Hematopoietic multipotent progenitor cell treated with erythropoietin and hydrocortisone succinate and interleukin-3 and kit ligand, for 8 days (in vitro differentiated cells): Measurements from ENCODE around the gene UNC45A.

ENCODE experiments used
- DNase-seq: peaks from one replicate; pipeline ENCODE4 v3.0.0-alpha.2; 2015

The UNC45A gene

DNA sequence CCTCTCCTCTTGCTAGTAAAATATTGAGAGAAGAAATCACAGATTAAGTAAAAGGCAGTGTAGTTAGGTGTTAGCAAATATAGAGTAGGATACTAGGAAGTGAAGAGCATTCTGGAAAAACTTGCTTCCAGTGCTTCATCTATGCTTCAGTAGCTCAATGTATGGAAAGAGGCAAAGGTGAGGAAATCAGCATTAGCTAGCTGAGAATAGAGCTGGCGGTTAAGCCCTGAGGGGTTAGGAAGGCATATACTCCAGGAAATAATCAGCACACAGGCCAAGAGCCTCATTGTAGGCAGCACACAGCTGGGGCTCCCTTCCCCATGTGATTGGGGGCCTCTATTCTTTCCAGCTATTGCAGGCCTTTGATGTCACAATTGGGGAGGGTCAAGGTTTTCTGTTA is 33.3 kb downstream of the UNC45A start:
- DNase-seq, result no peak

- no peak for DNase-seq
Observed at GRCh38 chr15:90970274-90970673, 35.2 kb downstream of the UNC45A start.

DNA sequence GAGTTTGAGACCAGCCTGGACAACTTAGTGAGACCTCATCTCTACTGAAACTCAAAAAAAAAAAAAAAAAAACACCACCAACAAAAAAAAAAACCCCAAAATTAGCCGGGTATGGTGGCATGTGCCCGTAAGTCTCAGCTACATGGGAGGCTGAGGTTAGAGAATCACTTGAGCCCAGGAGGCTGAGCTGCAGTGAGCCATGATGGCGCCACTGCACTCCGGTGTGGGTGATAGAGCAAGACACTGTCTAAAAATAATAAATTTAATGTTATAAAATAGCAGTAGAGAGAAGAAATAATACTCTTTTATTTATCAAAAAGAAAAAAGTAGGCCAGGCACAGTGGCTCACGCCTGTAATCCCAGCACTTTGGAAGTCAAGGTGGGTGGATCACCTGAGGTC is 37.0 kb downstream of the UNC45A start:
- DNase-seq, result no peak

GRCh38 chr15:90974216-90974615 is 39.1 kb downstream of the UNC45A start:
- DNase-seq, result no peak

GRCh38 chr15:90979582-90979981 is 44.5 kb downstream of the UNC45A start:
- no peak for DNase-seq

DNA sequence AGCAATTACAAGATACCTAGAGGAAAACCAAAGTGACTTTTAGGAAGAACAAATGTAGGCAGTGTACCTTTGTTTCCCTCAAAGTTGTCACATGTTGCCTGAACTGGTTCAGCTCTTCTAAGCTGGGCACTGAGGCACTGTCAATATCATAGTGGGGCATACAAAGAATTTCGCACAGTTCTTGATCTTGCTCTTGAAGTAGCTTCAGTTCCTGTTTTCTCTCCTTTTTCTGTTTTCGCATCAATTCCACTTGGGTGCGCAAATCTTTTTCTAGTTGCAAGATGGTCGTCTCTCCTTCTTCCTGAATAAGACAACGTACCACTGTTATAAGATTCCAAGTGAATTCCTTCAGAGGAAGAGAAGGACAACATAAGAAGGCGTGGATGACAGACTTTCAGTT is 46.6 kb downstream of the UNC45A start:
- DNase-seq, result no peak

GRCh38 chr15:90982135-90982534 is 47.0 kb downstream of the UNC45A start:
- no peak for DNase-seq

DNA sequence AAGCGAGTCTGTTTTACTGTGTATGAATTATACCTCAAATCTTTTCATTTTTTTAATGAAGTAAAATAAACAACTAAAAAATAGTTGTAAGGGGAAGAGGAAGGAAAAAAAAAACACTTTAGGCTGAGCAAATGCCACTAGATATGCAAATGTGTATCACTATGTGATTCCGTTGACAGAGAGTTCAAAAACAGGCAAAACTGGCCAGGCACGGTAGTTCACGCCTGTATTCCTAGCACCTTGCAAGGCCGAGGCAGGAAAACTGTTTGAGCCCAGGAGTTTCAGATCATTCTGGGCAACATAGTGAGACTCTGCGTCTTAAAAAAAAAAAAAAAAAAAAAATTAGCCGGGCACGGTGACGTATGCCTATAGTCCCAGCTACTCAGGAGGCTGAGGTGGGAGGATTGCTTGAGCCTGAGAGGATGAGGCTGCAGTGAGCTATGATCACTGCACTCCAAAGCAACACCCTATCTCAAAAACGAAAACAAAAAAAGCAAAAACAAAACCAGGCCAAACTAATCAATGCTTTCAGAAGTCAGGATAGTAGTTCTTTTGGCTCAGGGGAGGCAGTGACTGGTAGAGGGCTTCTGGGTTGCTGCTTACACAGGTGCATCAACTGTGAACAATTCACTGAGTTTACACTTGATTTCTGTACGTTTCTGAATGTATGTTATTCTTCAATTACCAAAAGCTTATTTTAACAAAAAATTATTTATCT is 51.9 kb downstream of the UNC45A start:
- DNase-seq, result no peak

DNA sequence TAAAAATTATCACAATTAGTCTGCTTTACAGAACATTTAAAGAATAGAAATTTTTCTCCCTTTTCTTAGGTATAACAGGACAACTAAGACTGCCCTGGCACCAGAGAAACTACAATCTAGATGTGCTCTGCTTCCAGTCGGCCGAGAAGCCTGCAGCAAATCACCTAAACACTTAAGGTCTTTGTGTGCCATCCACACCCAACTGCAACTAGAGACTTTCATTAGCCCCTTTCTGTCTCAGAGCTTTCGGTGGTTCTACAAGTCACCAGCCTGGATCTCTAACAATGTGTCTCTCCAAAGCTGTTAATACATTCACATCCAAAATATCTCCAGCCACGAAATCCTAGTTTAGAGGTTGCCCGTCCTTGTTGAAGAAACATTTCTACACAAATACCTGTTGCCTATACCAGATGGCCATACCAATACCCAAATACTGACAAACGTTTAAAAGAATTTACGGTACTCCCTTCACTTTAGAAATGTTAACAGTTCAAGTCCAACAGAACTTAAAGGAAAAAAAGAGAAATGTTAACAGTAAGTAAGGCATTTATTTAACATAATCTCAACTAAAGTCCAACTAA is 52.6 kb downstream of the UNC45A start:
- DNase-seq, result peak; percentile 32

GRCh38 chr15:90988296-90988695 is 53.2 kb downstream of the UNC45A start:
- DNase-seq, result peak; percentile 43

DNA sequence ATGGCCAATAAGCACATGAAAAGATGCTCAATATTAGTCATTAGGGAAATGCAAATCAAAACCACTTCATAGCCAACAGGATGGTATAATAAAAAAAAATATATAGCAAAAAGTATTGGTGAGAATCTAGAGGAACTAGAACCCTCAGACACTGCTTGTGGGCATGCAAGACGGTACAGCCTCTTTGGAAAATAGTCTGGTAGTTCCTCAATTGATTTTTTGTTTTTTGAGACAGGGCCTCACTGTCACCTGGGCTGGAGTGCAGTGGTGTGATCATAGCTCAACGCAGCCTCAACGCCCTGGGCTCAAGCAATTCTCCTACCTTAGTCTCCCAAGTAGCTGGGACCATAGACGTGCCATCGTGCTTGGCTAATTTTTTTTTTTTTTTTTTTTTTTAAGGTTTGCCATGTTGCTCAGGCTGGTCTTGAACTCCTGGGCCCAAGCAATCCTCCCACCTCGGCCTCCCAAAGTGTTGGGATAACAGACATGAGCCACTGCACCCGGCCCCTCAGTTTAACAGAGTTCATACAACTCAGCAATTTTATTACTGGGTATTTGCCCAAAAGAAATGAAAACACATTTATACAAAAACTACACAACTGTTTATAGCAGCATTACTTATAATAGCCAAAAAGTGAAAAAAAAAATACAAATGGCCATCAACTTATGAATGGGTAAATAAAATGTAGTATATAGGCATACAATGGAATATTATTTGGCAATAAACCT is 54.1 kb downstream of the UNC45A start:
- DNase-seq, result no peak

GRCh38 chr15:90990446-90990845 is 55.4 kb downstream of the UNC45A start:
- no peak for DNase-seq

DNA sequence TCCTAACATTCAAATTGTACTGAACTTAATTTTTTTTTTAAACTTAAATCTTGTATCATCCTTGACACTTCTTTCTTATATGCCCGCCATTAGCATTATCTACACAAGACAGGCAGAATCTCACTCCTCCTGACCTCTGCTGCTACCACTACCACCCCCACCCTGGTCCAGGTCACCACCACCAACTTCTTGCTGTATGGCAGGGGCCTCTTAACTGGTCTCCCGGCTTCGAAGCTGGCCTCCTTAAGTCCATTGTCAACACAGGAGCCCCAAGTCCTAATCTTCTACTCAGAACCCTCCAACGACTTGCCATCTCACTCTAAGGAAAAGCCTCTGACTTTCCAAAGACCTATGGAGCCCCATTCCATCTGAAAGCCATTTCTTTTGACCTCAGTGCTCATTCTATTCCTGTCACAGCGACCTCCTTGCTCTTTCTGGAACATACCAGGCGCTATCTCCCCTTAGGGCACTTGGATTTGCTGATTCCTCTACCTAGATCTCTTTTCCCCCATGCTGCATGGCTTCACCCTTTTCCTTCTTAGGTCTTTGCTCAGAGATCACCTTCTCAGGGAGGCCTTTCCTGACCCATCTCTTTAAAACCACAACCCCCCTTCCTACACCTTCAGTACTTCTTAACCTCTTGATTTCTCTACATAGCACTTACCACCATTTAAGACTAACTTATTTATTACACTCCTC is 56.7 kb downstream of the UNC45A start:
- peak; percentile 58 for DNase-seq

- no peak for DNase-seq
Observed at GRCh38 chr15:90994059-90994416, 59.0 kb downstream of the UNC45A start.

- DNase-seq, result peak; percentile 97
Observed at GRCh38 chr15:90994417-90995311, 59.6 kb downstream of the UNC45A start, which contains the start of gene PRC1. TSS of gene PRC1 (minus strand) at chr15:90994535. CDS start at chr15:90994417, 118 bp downstream.

DNA sequence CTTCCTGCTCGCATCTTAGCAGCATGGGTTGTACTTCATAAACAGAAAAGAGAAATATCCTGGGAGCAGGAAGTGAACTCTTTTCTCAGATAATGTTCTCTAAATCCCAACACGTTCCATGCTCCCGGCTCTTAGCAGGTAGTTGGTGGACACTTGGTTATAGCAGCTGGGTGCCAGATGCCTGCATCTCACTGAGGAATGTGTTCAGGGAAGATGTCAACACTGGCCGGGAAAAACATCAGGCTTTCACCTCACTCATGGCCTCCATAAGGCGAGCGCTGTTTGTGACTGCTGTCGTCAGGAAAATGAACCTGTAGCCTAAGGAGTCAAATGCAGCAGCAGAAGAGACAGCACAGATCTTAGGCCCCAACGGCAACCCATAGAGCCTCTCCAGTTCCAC is 63.7 kb downstream of the UNC45A start:
- DNase-seq, result no peak

GRCh38 chr15:91001209-91001608 is 66.1 kb downstream of the UNC45A start:
- no peak for DNase-seq
